Nephron progenitor cell (in vitro differentiated cells): Measurements from ENCODE around the gene ZNF750.

Experiments
- DNase-seq: peaks from one replicate; pipeline ENCODE4 v3.0.0; 2021
- H3K27ac Mint-ChIP-seq: 2 replicates; pipeline ENCODE4 v1.8.0; 2021; ENCODE audit warnings: mild to moderate bottlenecking, moderate library complexity, mixed read lengths
- H3K27me3 Mint-ChIP-seq: 2 replicates; pipeline ENCODE4 v1.8.0; 2021; ENCODE audit warnings: mild to moderate bottlenecking, low read depth, mixed read lengths; ENCODE audit not compliant: poor library complexity
- H3K36me3 Mint-ChIP-seq: 2 replicates; pipeline ENCODE4 v1.8.0; 2021; ENCODE audit warnings: low read depth, mixed read lengths
- H3K4me1 Mint-ChIP-seq: 2 replicates; pipeline ENCODE4 v1.8.0; 2021; ENCODE audit warnings: mixed read lengths
- H3K4me3 Mint-ChIP-seq: 2 replicates; pipeline ENCODE4 v1.8.0; 2021; ENCODE audit warnings: mild to moderate bottlenecking, moderate library complexity, mixed read lengths
- H3K9me3 Mint-ChIP-seq: 2 replicates; pipeline ENCODE4 v1.8.0; 2021; ENCODE audit warnings: mild to moderate bottlenecking, moderate library complexity, mixed read lengths
- TF ChIP-seq, protein P1 (sequence below): fragments of 200-600 bp; sonication (generic); IDR thresholded peaks from 2 replicates; pipeline ENCODE4 v1.5.0; 2021; ENCODE audit warnings: antibody characterized with exemption

ZNF750 gene

DNA sequence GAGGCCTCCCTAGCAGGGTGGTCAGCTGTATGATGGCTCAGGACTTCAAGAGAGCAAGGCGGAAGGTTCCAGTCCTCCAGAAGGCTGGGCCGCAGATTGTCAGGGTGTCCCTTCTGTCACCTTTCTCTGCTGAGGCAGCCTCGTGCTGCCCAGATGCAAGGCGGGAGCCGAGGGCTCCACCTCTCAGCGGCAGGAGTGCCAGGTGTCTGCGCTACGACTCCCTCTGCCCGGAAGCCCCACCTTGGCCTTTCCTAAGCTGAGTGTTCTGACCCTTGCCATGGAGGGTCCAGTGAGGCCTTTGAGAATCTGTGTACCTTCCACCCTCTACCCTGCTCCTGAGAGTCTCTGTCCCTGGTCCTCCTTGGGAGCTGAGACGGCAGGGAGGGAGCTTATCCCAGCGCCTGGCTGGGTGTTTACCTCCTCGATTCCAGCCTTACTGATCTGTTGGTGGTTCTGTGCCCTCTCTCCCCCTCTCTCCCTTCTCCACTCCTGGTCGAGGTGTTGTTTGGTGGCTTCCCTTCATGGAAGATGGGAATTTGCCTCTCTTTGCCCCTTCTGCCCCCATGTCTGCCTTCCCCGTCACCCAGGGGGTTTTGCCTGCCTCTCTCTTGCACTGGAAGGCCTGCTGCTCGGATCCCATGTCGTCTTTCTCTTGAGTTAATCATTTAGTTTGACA, 2.2 kb upstream of the ZNF750 start:
- TF ChIP-seq, protein P1, sequence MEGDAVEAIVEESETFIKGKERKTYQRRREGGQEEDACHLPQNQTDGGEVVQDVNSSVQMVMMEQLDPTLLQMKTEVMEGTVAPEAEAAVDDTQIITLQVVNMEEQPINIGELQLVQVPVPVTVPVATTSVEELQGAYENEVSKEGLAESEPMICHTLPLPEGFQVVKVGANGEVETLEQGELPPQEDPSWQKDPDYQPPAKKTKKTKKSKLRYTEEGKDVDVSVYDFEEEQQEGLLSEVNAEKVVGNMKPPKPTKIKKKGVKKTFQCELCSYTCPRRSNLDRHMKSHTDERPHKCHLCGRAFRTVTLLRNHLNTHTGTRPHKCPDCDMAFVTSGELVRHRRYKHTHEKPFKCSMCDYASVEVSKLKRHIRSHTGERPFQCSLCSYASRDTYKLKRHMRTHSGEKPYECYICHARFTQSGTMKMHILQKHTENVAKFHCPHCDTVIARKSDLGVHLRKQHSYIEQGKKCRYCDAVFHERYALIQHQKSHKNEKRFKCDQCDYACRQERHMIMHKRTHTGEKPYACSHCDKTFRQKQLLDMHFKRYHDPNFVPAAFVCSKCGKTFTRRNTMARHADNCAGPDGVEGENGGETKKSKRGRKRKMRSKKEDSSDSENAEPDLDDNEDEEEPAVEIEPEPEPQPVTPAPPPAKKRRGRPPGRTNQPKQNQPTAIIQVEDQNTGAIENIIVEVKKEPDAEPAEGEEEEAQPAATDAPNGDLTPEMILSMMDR, result no peak
- Mint-ChIP-seq H3K4me1 (peaks cover 74% of the 10 kb centered on the region), H3K27me3 (peaks cover 3% of the 10 kb centered on the region), H3K36me3 (peaks cover 6% of the 10 kb centered on the region), H3K4me3 (no peak overlapping the region), H3K9me3 (no peaks in the 10 kb centered on the region), H3K27ac (peak overlapping the region; percentile 98)
- DNase-seq, result no peak

DNA sequence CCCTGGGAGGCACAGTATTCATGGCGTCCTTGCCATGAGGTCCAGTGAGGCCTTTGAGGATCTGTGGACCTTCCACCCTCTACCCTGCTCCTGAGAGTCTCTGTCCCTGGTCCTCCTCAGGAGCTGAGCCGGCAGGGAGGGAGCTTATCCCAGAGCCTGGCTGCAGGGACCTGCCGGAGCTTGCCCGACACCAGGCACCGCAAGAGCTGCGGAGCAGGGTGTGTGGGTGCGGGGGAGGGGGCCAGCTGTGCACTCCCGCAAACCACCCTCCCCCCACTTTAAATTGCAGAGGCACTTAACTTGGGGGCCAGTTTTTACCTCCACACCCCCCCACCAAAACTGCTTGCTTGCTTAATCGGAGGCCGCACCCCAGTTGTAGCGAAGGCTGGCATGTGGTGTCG, 609 bp upstream of the ZNF750 start:
- H3K9me3 Mint-ChIP-seq, result no peaks in the 10 kb centered on the region
- H3K4me3 Mint-ChIP-seq, result no peak overlapping the region
- no peak for DNase-seq
- H3K27me3 Mint-ChIP-seq, result peaks cover 6% of the 10 kb centered on the region
- TF ChIP-seq, protein P1, result no peak
- no peak overlapping the region for H3K27ac Mint-ChIP-seq
- H3K36me3 Mint-ChIP-seq, result peaks cover 11% of the 10 kb centered on the region
- peaks cover 80% of the 10 kb centered on the region for H3K4me1 Mint-ChIP-seq

DNA sequence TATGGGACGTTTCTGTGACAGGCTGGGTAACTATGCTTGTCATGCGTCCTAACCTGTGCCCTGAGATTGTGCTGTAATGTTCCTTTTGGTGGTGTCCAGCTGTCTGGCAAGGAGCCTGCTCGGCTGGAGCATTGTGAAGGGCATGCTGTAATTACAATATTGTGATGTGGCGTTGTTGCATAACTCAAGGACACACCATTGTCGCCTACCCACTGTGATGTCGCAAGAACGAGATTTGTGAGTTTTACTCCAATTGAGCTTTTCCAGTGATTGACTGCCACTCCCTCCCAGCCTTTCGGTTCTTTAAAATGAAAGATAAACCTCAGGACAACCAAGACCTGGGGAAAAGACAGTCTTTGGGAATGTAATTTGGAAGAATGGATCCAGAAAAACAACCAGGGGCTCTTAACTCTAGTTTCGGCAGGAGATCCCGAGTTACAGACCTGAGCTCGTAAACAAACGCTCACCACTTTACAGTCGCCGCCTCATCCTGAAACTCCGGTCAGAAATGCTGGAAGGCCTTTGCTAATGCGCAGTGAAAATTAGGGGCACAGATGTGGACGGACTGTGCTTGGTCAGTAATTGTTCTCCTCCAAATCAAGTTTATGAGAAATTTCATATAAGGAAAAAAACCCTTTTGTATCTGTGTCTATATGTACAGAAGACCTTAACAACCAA, 1.3 kb downstream of the ZNF750 start:
- Mint-ChIP-seq H3K9me3 (no peaks in the 10 kb centered on the region), H3K4me1 (peaks cover 77% of the 10 kb centered on the region), H3K36me3 (peaks cover 11% of the 10 kb centered on the region), H3K27me3 (peaks cover 6% of the 10 kb centered on the region), H3K4me3 (peak overlapping the region; percentile 45), H3K27ac (peak overlapping the region; percentile 91)
- TF ChIP-seq, protein P1, result no peak
- DNase-seq, result no peak

DNA sequence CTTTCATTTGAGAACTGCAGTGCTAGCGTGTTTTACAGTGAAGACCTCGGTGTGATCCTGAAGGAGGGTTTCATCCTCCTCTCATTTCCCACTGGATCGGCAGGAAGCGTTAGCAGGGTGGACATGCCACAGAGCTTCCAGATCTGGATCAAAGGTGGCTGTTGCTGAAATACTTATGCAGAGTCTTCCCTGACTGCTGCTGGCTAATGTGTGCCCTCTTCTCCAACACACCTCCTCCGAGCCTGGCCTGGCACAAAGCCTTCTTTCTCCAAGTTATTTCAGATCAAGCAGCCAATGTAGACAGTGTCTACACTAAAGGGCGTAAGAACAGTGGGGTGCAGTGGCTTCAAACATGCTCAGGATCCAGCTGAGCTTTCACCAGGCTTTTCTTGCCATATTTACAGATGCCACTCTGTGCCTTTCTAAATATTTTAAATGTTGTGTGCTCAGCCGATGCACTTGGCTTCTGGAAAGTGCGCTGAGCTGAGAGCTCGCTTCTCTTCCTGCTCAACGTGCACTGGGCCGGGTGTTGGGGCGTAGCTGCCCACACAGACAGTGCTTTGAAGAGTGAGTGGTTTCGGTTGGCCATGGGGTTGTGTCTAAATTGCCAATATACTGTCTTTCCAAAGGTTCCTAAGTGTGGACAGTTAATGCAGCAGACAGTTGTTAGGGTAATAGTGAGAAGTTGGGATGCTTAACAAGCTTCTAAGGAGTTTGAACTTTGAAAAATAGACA, 2.1 kb downstream of the ZNF750 start:
- peaks cover 82% of the 10 kb centered on the region for H3K4me1 Mint-ChIP-seq
- DNase-seq, result no peak
- H3K36me3 Mint-ChIP-seq, result peaks cover 11% of the 10 kb centered on the region
- H3K27me3 Mint-ChIP-seq, result peaks cover 6% of the 10 kb centered on the region
- peak overlapping the region; percentile 35 for H3K4me3 Mint-ChIP-seq
- H3K27ac Mint-ChIP-seq, result peak overlapping the region; percentile 91
- TF ChIP-seq, protein P1, result no peak
- H3K9me3 Mint-ChIP-seq, result no peaks in the 10 kb centered on the region

DNA sequence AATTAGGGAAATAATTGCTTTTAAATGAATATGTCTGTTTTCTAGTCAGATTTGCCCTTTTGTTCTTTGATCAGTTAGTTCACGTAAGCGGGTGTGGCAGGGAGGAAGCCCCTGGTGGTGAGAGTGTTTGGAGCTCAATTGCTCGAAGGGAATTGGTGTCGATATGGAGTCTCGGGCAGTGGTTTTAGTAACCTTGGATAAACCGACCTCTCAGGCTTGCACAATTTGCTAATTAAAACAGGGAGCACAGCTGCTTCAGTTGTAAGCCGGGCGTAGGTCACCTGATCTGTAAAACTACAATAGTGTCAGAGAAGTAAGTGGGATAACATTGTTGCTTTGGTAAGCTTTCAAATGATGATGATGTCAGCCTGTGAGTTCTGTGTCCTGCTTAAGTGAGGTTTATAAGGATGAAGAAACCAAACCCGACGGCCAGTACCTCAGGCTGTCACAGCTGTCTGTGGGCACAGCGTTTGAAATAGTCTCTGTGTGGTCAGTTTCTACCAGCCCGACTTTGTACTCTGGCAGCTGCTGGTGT, 2.9 kb downstream of the ZNF750 start:
- H3K36me3 Mint-ChIP-seq, result peaks cover 6% of the 10 kb centered on the region
- H3K4me1 Mint-ChIP-seq, result peaks cover 82% of the 10 kb centered on the region
- TF ChIP-seq, protein P1, result no peak
- no peaks in the 10 kb centered on the region for H3K9me3 Mint-ChIP-seq
- H3K27me3 Mint-ChIP-seq, result peaks cover 5% of the 10 kb centered on the region
- peak overlapping the region; percentile 91 for H3K27ac Mint-ChIP-seq
- DNase-seq, result no peak
- H3K4me3 Mint-ChIP-seq, result peak overlapping the region; percentile 44
